Karpas-422 (cell line): ENCODE data around the gene ITPKB. TPM values are rescaled to one million over a fixed set of nuclear protein-coding genes. Genes with fewer than 3 reads are reported as not detected.

Source experiments
- DNase-seq: peaks from one replicate; pipeline ENCODE4 v3.0.0-alpha.2; 2015
- H2AFZ ChIP-seq: fragments of 200-600 bp; sonication (generic); 2 replicates; pipeline ENCODE4 v1.6.1; 2014; ENCODE audit warnings: antibody characterized with exemption, low read length, mixed read lengths
- H3K27ac ChIP-seq: fragments of 200-600 bp; sonication (generic); 2 replicates; pipeline ENCODE4 v1.5.1; 2014; ENCODE audit warnings: mild to moderate bottlenecking, low read length, moderate library complexity
- H3K27me3 ChIP-seq: fragments of 200-600 bp; sonication (generic); 2 replicates; pipeline ENCODE4 v1.6.1; 2014; ENCODE audit warnings: low read length, mixed read lengths
- H3K36me3 ChIP-seq: fragments of 200-600 bp; sonication (generic); 2 replicates; pipeline ENCODE4 v1.6.1; 2014; ENCODE audit warnings: low read length, mixed read lengths; ENCODE audit not compliant: insufficient read depth
- H3K4me1 ChIP-seq: fragments of 200-600 bp; sonication (generic); 2 replicates; pipeline ENCODE4 v1.6.1; 2014; ENCODE audit warnings: mild to moderate bottlenecking, low read length, mixed read lengths
- H3K4me2 ChIP-seq: fragments of 200-600 bp; sonication (generic); 2 replicates; pipeline ENCODE4 v1.6.1; 2014; ENCODE audit warnings: low read length, low read depth, mild to moderate bottlenecking; ENCODE audit not compliant: poor library complexity, severe bottlenecking
- H3K4me3 ChIP-seq: fragments of 200-600 bp; sonication (generic); 2 replicates; pipeline ENCODE4 v1.5.1; 2014; ENCODE audit warnings: mild to moderate bottlenecking, antibody characterized with exemption, low read length, mixed read lengths
- H3K79me2 ChIP-seq: fragments of 200-600 bp; sonication (generic); 2 replicates; pipeline ENCODE4 v1.6.1; 2014; ENCODE audit warnings: mild to moderate bottlenecking, low read length, mixed read lengths
- H3K9ac ChIP-seq: fragments of 200-600 bp; sonication (generic); 2 replicates; pipeline ENCODE4 v1.6.0; 2014; ENCODE audit warnings: low read length
- H3K9me2 ChIP-seq: fragments of 200-600 bp; sonication (generic), shearing (Covaris generic); replicated peaks from 2 replicates; pipeline ENCODE4 v1.6.0; 2014; ENCODE audit warnings: mild to moderate bottlenecking, low read length, moderate library complexity; ENCODE audit not compliant: insufficient read depth
- H3K9me3 ChIP-seq: fragments of 300-700, 200-600 bp; sonication (generic); 2 replicates; pipeline ENCODE4 v1.6.1; 2014; ENCODE audit warnings: low read length, mixed read lengths
- H4K20me1 ChIP-seq: fragments of 200-600 bp; sonication (generic); 2 replicates; pipeline ENCODE4 v1.6.1; 2014; ENCODE audit warnings: mild to moderate bottlenecking, antibody characterized with exemption, low read length, low read depth; ENCODE audit not compliant: insufficient read depth
- total RNA-seq: library from RNA; depleted of rRNA; stranded (reverse); fragments of >200 nt; shearing (Covaris generic); gene quantifications from 2 replicates; pipeline ENCODE4 v1.2.3, GENCODE V29; 2014; ENCODE audit warnings: low replicate concordance; rRNA removed

Gene ITPKB
- total RNA-seq, result 79.0 and 132 TPM in 2 replicates

GRCh38 chr1:226738995-226739695, at the start of gene ITPKB:
ITPKB (minus strand) TSS chr1:226739282; CDS start chr1:226737458, 1,824 bp downstream.
- peaks cover 8% of the 10 kb centered on the region; the same call in 1 of the 2 replicates for H4K20me1 ChIP-seq
- no peaks in the 10 kb centered on the region for H3K27me3 ChIP-seq
- peaks cover 35% of the 10 kb centered on the region for H3K36me3 ChIP-seq
- peak within 1 kb of the TSS; percentile 79 for H3K4me2 ChIP-seq
- peak; percentile 91 for DNase-seq
- H3K79me2 ChIP-seq, result peaks cover 48% of the 10 kb centered on the region
- no peaks in the 10 kb centered on the region for H3K9me3 ChIP-seq
- H3K9ac ChIP-seq, result peak within 1 kb of the TSS; percentile 96
- no peaks in the 10 kb centered on the region for H3K9me2 ChIP-seq
- H3K4me1 ChIP-seq, result peaks cover 36% of the 10 kb centered on the region
- no peak within 1 kb of the TSS for H2AFZ ChIP-seq
- H3K27ac ChIP-seq, result peak within 1 kb of the TSS; percentile 96
- H3K4me3 ChIP-seq, result peak within 1 kb of the TSS; percentile 82

GRCh38 chr1:226787638-226788037, 48.6 kb upstream of the ITPKB start:
- H3K27ac ChIP-seq, result no peak overlapping the region
- no peak overlapping the region for H3K4me2 ChIP-seq
- no peaks in the 10 kb centered on the region for H4K20me1 ChIP-seq
- H3K79me2 ChIP-seq, result no peaks in the 10 kb centered on the region
- H3K36me3 ChIP-seq, result no peaks in the 10 kb centered on the region
- no peak overlapping the region for H3K9ac ChIP-seq
- no peak overlapping the region for H3K4me3 ChIP-seq
- no peak for DNase-seq
- no peak overlapping the region for H2AFZ ChIP-seq
- peaks cover 5% of the 10 kb centered on the region for H3K4me1 ChIP-seq
- H3K9me2 ChIP-seq, result no peaks in the 10 kb centered on the region
- H3K9me3 ChIP-seq, result no peaks in the 10 kb centered on the region
- no peaks in the 10 kb centered on the region for H3K27me3 ChIP-seq

GRCh38 chr1:226787071-226787470, 48.0 kb upstream of the ITPKB start:
- no peak overlapping the region for H3K27ac ChIP-seq
- DNase-seq, result no peak
- no peaks in the 10 kb centered on the region for H3K36me3 ChIP-seq
- H3K9me3 ChIP-seq, result no peaks in the 10 kb centered on the region
- H2AFZ ChIP-seq, result no peak overlapping the region
- no peak overlapping the region for H3K4me2 ChIP-seq
- H3K4me1 ChIP-seq, result peaks cover 5% of the 10 kb centered on the region
- H3K79me2 ChIP-seq, result no peaks in the 10 kb centered on the region
- H3K9me2 ChIP-seq, result no peaks in the 10 kb centered on the region
- no peak overlapping the region for H3K9ac ChIP-seq
- no peaks in the 10 kb centered on the region for H3K27me3 ChIP-seq
- H3K4me3 ChIP-seq, result no peak overlapping the region
- no peaks in the 10 kb centered on the region for H4K20me1 ChIP-seq

DNA sequence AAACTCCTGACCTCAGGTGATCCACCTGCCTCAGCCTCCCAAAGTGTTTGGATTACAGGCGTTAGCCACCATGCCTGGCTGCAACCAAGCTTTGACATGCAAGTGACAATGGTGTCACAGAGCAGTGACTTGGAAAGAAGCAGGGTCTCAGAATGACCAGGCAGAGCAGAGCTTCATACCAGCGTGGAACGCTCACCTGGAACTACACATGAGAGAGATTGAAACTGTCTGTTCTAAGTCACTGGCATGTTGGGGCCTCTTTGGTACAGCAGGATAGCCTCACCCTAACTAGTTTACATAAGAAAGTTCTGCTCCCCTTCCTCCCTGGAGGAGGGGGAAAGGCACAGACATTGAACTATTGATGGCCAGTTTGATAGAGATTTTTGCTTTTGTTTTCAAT, 47.5 kb upstream of the ITPKB start:
- Histone ChIP-seq H3K27me3 (no peaks in the 10 kb centered on the region), H3K27ac (no peak overlapping the region), H3K79me2 (no peaks in the 10 kb centered on the region), H3K9me3 (no peaks in the 10 kb centered on the region), H2AFZ (no peak overlapping the region), H4K20me1 (no peaks in the 10 kb centered on the region), H3K36me3 (no peaks in the 10 kb centered on the region), H3K4me2 (no peak overlapping the region), H3K9ac (no peak overlapping the region), H3K4me3 (no peak overlapping the region), H3K4me1 (peaks cover 5% of the 10 kb centered on the region), H3K9me2 (no peaks in the 10 kb centered on the region)
- no peak for DNase-seq

- Histone ChIP-seq H3K79me2 (no peaks in the 10 kb centered on the region), H3K4me3 (no peak overlapping the region), H3K27ac (no peak overlapping the region), H3K27me3 (no peaks in the 10 kb centered on the region), H4K20me1 (no peaks in the 10 kb centered on the region), H3K9ac (no peak overlapping the region), H3K4me2 (no peak overlapping the region), H3K4me1 (peaks cover 5% of the 10 kb centered on the region), H3K36me3 (no peaks in the 10 kb centered on the region), H3K9me2 (no peaks in the 10 kb centered on the region), H3K9me3 (no peaks in the 10 kb centered on the region), H2AFZ (no peak overlapping the region)
- DNase-seq, result no peak
Observed at GRCh38 chr1:226785805-226786204, 46.7 kb upstream of the ITPKB start.

GRCh38 chr1:226784081-226785049, 45.3 kb upstream of the ITPKB start:
- DNase-seq, result no peak
- H3K4me3 ChIP-seq, result no peak overlapping the region

GRCh38 chr1:226782845-226783601, 43.9 kb upstream of the ITPKB start:
- Histone ChIP-seq H3K9me2 (no peaks in the 10 kb centered on the region), H3K79me2 (no peaks in the 10 kb centered on the region), H3K4me1 (peaks cover 5% of the 10 kb centered on the region), H2AFZ (no peak overlapping the region), H3K9ac (no peak overlapping the region), H3K27ac (no peak overlapping the region), H3K9me3 (no peaks in the 10 kb centered on the region), H4K20me1 (no peaks in the 10 kb centered on the region), H3K27me3 (no peaks in the 10 kb centered on the region), H3K36me3 (no peaks in the 10 kb centered on the region), H3K4me2 (no peak overlapping the region), H3K4me3 (no peak overlapping the region)
- DNase-seq, result no peak

More at GRCh38 chr1:226784081-226785049, 45.3 kb upstream of the ITPKB start:
- Histone ChIP-seq H3K9me3 (no peaks in the 10 kb centered on the region), H3K27ac (no peak overlapping the region), H3K4me2 (no peak overlapping the region), H2AFZ (no peak overlapping the region), H3K9ac (no peak overlapping the region), H3K79me2 (no peaks in the 10 kb centered on the region), H3K36me3 (no peaks in the 10 kb centered on the region), H3K4me1 (peaks cover 5% of the 10 kb centered on the region), H4K20me1 (no peaks in the 10 kb centered on the region), H3K27me3 (no peaks in the 10 kb centered on the region), H3K9me2 (no peaks in the 10 kb centered on the region)
